ENCODE data around the gene DYNC1LI1.

The DYNC1LI1 gene

GRCh38 chr3:32597656-32598055, 27.0 kb upstream of the DYNC1LI1 start:
- no peak overlapping the region for H2AFZ ChIP-seq (ENCODE audit: insufficient read depth, low read length, poor library complexity)
- no peak overlapping the region for H3K4ac ChIP-seq (ENCODE audit: low read depth, low read length)
- no peaks in the 10 kb centered on the region for H3K27me3 ChIP-seq (ENCODE audit: insufficient read depth, low read length)
- H2BK12ac ChIP-seq (ENCODE audit: low read length): no peak overlapping the region
- H3K4me2 ChIP-seq (ENCODE audit: low read length): no peak overlapping the region
- no peak overlapping the region for H2BK5ac ChIP-seq (ENCODE audit: low read depth, low read length, poor library complexity)
- no peak overlapping the region for H3K14ac ChIP-seq (ENCODE audit: low read length)
- H3K79me1 ChIP-seq (ENCODE audit: low read length): no peaks in the 10 kb centered on the region
- no peak overlapping the region for H3K27ac ChIP-seq (ENCODE audit: low read depth, low read length)
- H3K18ac ChIP-seq (ENCODE audit: low read length): no peak overlapping the region
- H4K8ac ChIP-seq (ENCODE audit: low read depth, low read length): no peak overlapping the region
- no peak overlapping the region for H3K9ac ChIP-seq (ENCODE audit: low read length)
- H4K12ac ChIP-seq (ENCODE audit: low read depth, low read length): no peak overlapping the region
- no peak for DNase-seq
- no peak overlapping the region for H2BK120ac ChIP-seq (ENCODE audit: insufficient read depth, low read length, poor library complexity)
- no peak overlapping the region for H3K4me3 ChIP-seq (ENCODE audit: low read depth, low read length)
- H3K23ac ChIP-seq (ENCODE audit: low read length): no peak overlapping the region
- no peaks in the 10 kb centered on the region for H3K4me1 ChIP-seq (ENCODE audit: control insufficient read depth in 1 of 2, insufficient read depth in 2 of 2, low read length in 2 of 2)
- H2AK5ac ChIP-seq (ENCODE audit: low read length): no peak overlapping the region
- H3K36me3 ChIP-seq (ENCODE audit: control insufficient read depth in 1 of 2, insufficient read depth in 2 of 2, low read length in 2 of 2): no peaks in the 10 kb centered on the region
- H4K91ac ChIP-seq (ENCODE audit: low read depth, low read length): no peak overlapping the region
- no CpG with 5 or more reads among the region's 2 CpGs for WGBS (ENCODE audit: extremely low coverage, insufficient coverage, insufficient read length)
- no peaks in the 10 kb centered on the region for H3K9me3 ChIP-seq (ENCODE audit: insufficient read depth, low read depth, low read length)
- no peaks in the 10 kb centered on the region for H3K79me2 ChIP-seq (ENCODE audit: control insufficient read depth, insufficient read depth, low read length, poor library complexity)

GRCh38 chr3:32596909-32597369, 26.3 kb upstream of the DYNC1LI1 start:
- no peaks in the 10 kb centered on the region for H3K79me1 ChIP-seq (ENCODE audit: low read length)
- H4K12ac ChIP-seq (ENCODE audit: low read depth, low read length): no peak overlapping the region
- H3K9ac ChIP-seq (ENCODE audit: low read length): no peak overlapping the region
- no peak overlapping the region for H2BK12ac ChIP-seq (ENCODE audit: low read length)
- DNase-seq: no peak
- H3K79me2 ChIP-seq (ENCODE audit: control insufficient read depth, insufficient read depth, low read length, poor library complexity): no peaks in the 10 kb centered on the region
- H3K4me1 ChIP-seq (ENCODE audit: control insufficient read depth in 1 of 2, insufficient read depth in 2 of 2, low read length in 2 of 2): no peaks in the 10 kb centered on the region
- H3K9me3 ChIP-seq (ENCODE audit: insufficient read depth, low read depth, low read length): no peaks in the 10 kb centered on the region
- no peak overlapping the region for H2BK5ac ChIP-seq (ENCODE audit: low read depth, low read length, poor library complexity)
- H4K91ac ChIP-seq (ENCODE audit: low read depth, low read length): no peak overlapping the region
- no peak overlapping the region for H3K4me2 ChIP-seq (ENCODE audit: low read length)
- H3K27me3 ChIP-seq (ENCODE audit: insufficient read depth, low read length): no peaks in the 10 kb centered on the region
- H3K23ac ChIP-seq (ENCODE audit: low read length): no peak overlapping the region
- H4K8ac ChIP-seq (ENCODE audit: low read depth, low read length): no peak overlapping the region
- H2BK120ac ChIP-seq (ENCODE audit: insufficient read depth, low read length, poor library complexity): no peak overlapping the region
- H3K4ac ChIP-seq (ENCODE audit: low read depth, low read length): no peak overlapping the region
- H3K27ac ChIP-seq (ENCODE audit: low read depth, low read length): no peak overlapping the region
- no peak overlapping the region for H3K18ac ChIP-seq (ENCODE audit: low read length)
- H3K36me3 ChIP-seq (ENCODE audit: control insufficient read depth in 1 of 2, insufficient read depth in 2 of 2, low read length in 2 of 2): no peaks in the 10 kb centered on the region
- H3K4me3 ChIP-seq (ENCODE audit: low read depth, low read length): no peak overlapping the region
- H3K14ac ChIP-seq (ENCODE audit: low read length): no peak overlapping the region
- no peak overlapping the region for H2AFZ ChIP-seq (ENCODE audit: insufficient read depth, low read length, poor library complexity)
- no CpG with 5 or more reads among the region's 8 CpGs for WGBS (ENCODE audit: extremely low coverage, insufficient coverage, insufficient read length)
- H2AK5ac ChIP-seq (ENCODE audit: low read length): no peak overlapping the region

GRCh38 chr3:32596282-32596908, 25.7 kb upstream of the DYNC1LI1 start:
- Histone ChIP-seq H3K9ac (ENCODE audit: low read length) (no peak overlapping the region), H2BK5ac (ENCODE audit: low read depth, low read length, poor library complexity) (no peak overlapping the region), H3K4me3 (ENCODE audit: low read depth, low read length) (no peak overlapping the region), H4K91ac (ENCODE audit: low read depth, low read length) (no peak overlapping the region), H3K79me1 (ENCODE audit: low read length) (no peaks in the 10 kb centered on the region), H3K79me2 (ENCODE audit: control insufficient read depth, insufficient read depth, low read length, poor library complexity) (no peaks in the 10 kb centered on the region), H3K9me3 (ENCODE audit: insufficient read depth, low read depth, low read length) (no peaks in the 10 kb centered on the region), H4K8ac (ENCODE audit: low read depth, low read length) (no peak overlapping the region), H2AFZ (ENCODE audit: insufficient read depth, low read length, poor library complexity) (no peak overlapping the region), H3K4me2 (ENCODE audit: low read length) (no peak overlapping the region), H3K4me1 (ENCODE audit: control insufficient read depth in 1 of 2, insufficient read depth in 2 of 2, low read length in 2 of 2) (no peaks in the 10 kb centered on the region), H4K12ac (ENCODE audit: low read depth, low read length) (no peak overlapping the region), H3K18ac (ENCODE audit: low read length) (no peak overlapping the region), H2AK5ac (ENCODE audit: low read length) (no peak overlapping the region), H3K27me3 (ENCODE audit: insufficient read depth, low read length) (no peaks in the 10 kb centered on the region), H3K36me3 (ENCODE audit: control insufficient read depth in 1 of 2, insufficient read depth in 2 of 2, low read length in 2 of 2) (no peaks in the 10 kb centered on the region), H3K27ac (ENCODE audit: low read depth, low read length) (no peak overlapping the region), H3K23ac (ENCODE audit: low read length) (no peak overlapping the region), H2BK12ac (ENCODE audit: low read length) (no peak overlapping the region), H3K4ac (ENCODE audit: low read depth, low read length) (no peak overlapping the region), H2BK120ac (ENCODE audit: insufficient read depth, low read length, poor library complexity) (no peak overlapping the region), H3K14ac (ENCODE audit: low read length) (no peak overlapping the region)
- no peak for DNase-seq
- no CpG with 5 or more reads among the region's 4 CpGs for WGBS (ENCODE audit: extremely low coverage, insufficient coverage, insufficient read length)

GRCh38 chr3:32595323-32595722, 24.7 kb upstream of the DYNC1LI1 start:
- no peak overlapping the region for H3K4me2 ChIP-seq (ENCODE audit: low read length)
- DNase-seq: no peak

More at GRCh38 chr3:32595323-32595722, 24.7 kb upstream of the DYNC1LI1 start:
- Histone ChIP-seq H3K79me1 (ENCODE audit: low read length) (no peaks in the 10 kb centered on the region), H3K18ac (ENCODE audit: low read length) (no peak overlapping the region), H2BK120ac (ENCODE audit: insufficient read depth, low read length, poor library complexity) (no peak overlapping the region), H4K8ac (ENCODE audit: low read depth, low read length) (no peak overlapping the region), H3K23ac (ENCODE audit: low read length) (no peak overlapping the region), H2AFZ (ENCODE audit: insufficient read depth, low read length, poor library complexity) (no peak overlapping the region), H3K27ac (ENCODE audit: low read depth, low read length) (no peak overlapping the region), H3K4me1 (ENCODE audit: control insufficient read depth in 1 of 2, insufficient read depth in 2 of 2, low read length in 2 of 2) (no peaks in the 10 kb centered on the region), H4K91ac (ENCODE audit: low read depth, low read length) (no peak overlapping the region), H4K12ac (ENCODE audit: low read depth, low read length) (no peak overlapping the region), H2AK5ac (ENCODE audit: low read length) (no peak overlapping the region), H3K9ac (ENCODE audit: low read length) (no peak overlapping the region), H3K79me2 (ENCODE audit: control insufficient read depth, insufficient read depth, low read length, poor library complexity) (no peaks in the 10 kb centered on the region), H2BK5ac (ENCODE audit: low read depth, low read length, poor library complexity) (no peak overlapping the region), H3K27me3 (ENCODE audit: insufficient read depth, low read length) (no peaks in the 10 kb centered on the region), H3K4me3 (ENCODE audit: low read depth, low read length) (no peak overlapping the region), H3K9me3 (ENCODE audit: insufficient read depth, low read depth, low read length) (no peaks in the 10 kb centered on the region), H3K14ac (ENCODE audit: low read length) (no peak overlapping the region), H3K4ac (ENCODE audit: low read depth, low read length) (no peak overlapping the region), H2BK12ac (ENCODE audit: low read length) (no peak overlapping the region), H3K36me3 (ENCODE audit: control insufficient read depth in 1 of 2, insufficient read depth in 2 of 2, low read length in 2 of 2) (no peaks in the 10 kb centered on the region)
- no CpG with 5 or more reads among the region's 2 CpGs for WGBS (ENCODE audit: extremely low coverage, insufficient coverage, insufficient read length)

Data from trophoblast cell (in vitro differentiated cells and primary cell).